OCI-M2 (cell line): Measurements from ENCODE around the gene THAP7.

Source experiments
- DNase-seq: peaks from one replicate; lab custom pipeline; 2025; ENCODE audit not compliant: unreplicated experiment; lab: John Stamatoyannopoulos, UW

The THAP7 gene

GRCh38 chr22:20965104-20965887, 36.6 kb downstream of the THAP7 start:
- no peak for DNase-seq

GRCh38 chr22:20964799-20965103, 37.2 kb downstream of the THAP7 start:
- no peak for DNase-seq

GRCh38 chr22:20964090-20964798, 37.7 kb downstream of the THAP7 start:
- DNase-seq: no peak

GRCh38 chr22:20963201-20964052, 38.5 kb downstream of the THAP7 start:
- DNase-seq: no peak

- no peak for DNase-seq
Observed at GRCh38 chr22:20962491-20962945, 39.4 kb downstream of the THAP7 start.

GRCh38 chr22:20960609-20961008, 41.3 kb downstream of the THAP7 start:
- DNase-seq: no peak

GRCh38 chr22:20959578-20960461, 42.1 kb downstream of the THAP7 start:
- DNase-seq: no peak

GRCh38 chr22:20957683-20958431, 44.1 kb downstream of the THAP7 start:
- no peak for DNase-seq

GRCh38 chr22:20957102-20957682, 44.7 kb downstream of the THAP7 start:
- no peak for DNase-seq

- no peak for DNase-seq
Observed at GRCh38 chr22:20956258-20957101, 45.4 kb downstream of the THAP7 start.

- DNase-seq: no peak
Observed at GRCh38 chr22:20955548-20955947, 46.4 kb downstream of the THAP7 start.

GRCh38 chr22:20953668-20954500, 48.0 kb downstream of the THAP7 start:
- no peak for DNase-seq

- DNase-seq: no peak
Observed at GRCh38 chr22:20953342-20953608, 48.6 kb downstream of the THAP7 start.

GRCh38 chr22:20952544-20953341, 49.2 kb downstream of the THAP7 start:
- DNase-seq: no peak

GRCh38 chr22:20951932-20952380, 50.0 kb downstream of the THAP7 start:
- DNase-seq: no peak

GRCh38 chr22:20951151-20951931, 50.6 kb downstream of the THAP7 start:
- no peak for DNase-seq
